Endodermal cell (in vitro differentiated cells): ENCODE results near the gene ORC1. TPM values are rescaled to one million over a fixed set of nuclear protein-coding genes. Genes with fewer than 3 reads are reported as not detected.

ENCODE experiments used
- DNase-seq: peaks from one replicate; pipeline ENCODE4 v3.0.0-alpha.2; 2017
- H3K27ac ChIP-seq: 2 replicates; pipeline ENCODE4 v1.5.1; 2013; ENCODE audit warnings: mild to moderate bottlenecking, low read depth, low read length, moderate library complexity
- H3K27me3 ChIP-seq: 2 replicates; pipeline ENCODE4 v1.6.1; 2013; ENCODE audit warnings: mild to moderate bottlenecking, low read length, moderate library complexity; ENCODE audit not compliant: insufficient read depth, control insufficient read depth, poor library complexity, severe bottlenecking
- H3K36me3 ChIP-seq: 2 replicates; pipeline ENCODE4 v1.7.0; 2013; ENCODE audit warnings: mild to moderate bottlenecking, low read length, moderate library complexity; ENCODE audit not compliant: control insufficient read depth, insufficient read depth
- H3K4me1 ChIP-seq: one replicate; pipeline ENCODE4 v1.7.0; 2013; ENCODE audit warnings: low read length; ENCODE audit not compliant: control insufficient read depth, insufficient read depth
- H3K4me3 ChIP-seq: 2 replicates; pipeline ENCODE4 v1.5.1; 2013; ENCODE audit warnings: mild to moderate bottlenecking, low read length, moderate library complexity
- H3K9ac ChIP-seq: 2 replicates; pipeline ENCODE4 v1.6.1; 2013; ENCODE audit warnings: mild to moderate bottlenecking, low read length, moderate library complexity; ENCODE audit not compliant: poor library complexity, severe bottlenecking; ENCODE audit errors: extremely low read depth
- H3K9me3 ChIP-seq: 2 replicates; pipeline ENCODE4 v1.6.1; 2013; ENCODE audit warnings: mild to moderate bottlenecking, low read length, moderate library complexity; ENCODE audit not compliant: control insufficient read depth
- H3K27ac Mint-ChIP-seq: 2 replicates; pipeline ENCODE4 v1.8.0; 2020; ENCODE audit warnings: mixed read lengths
- H3K27me3 Mint-ChIP-seq: 2 replicates; pipeline ENCODE4 v1.8.0; 2021; ENCODE audit warnings: mild to moderate bottlenecking, mixed read lengths; ENCODE audit not compliant: insufficient read depth
- H3K36me3 Mint-ChIP-seq: 2 replicates; pipeline ENCODE4 v1.8.0; 2020; ENCODE audit warnings: low read depth, mixed read lengths
- H3K4me1 Mint-ChIP-seq: 2 replicates; pipeline ENCODE4 v1.8.0; 2020; ENCODE audit warnings: mixed read lengths
- H3K4me3 Mint-ChIP-seq: 2 replicates; pipeline ENCODE4 v1.8.0; 2020; ENCODE audit warnings: mild to moderate bottlenecking, moderate library complexity, mixed read lengths
- H3K9me3 Mint-ChIP-seq: 2 replicates; pipeline ENCODE4 v1.8.0; 2020; ENCODE audit warnings: mild to moderate bottlenecking, mixed read lengths
- CTCF ChIP-seq: fragments of 200-600 bp; sonication (generic); conservative IDR thresholded peaks from 2 replicates; pipeline ENCODE4 v1.5.0; 2021; ENCODE audit warnings: antibody characterized with exemption, mild to moderate bottlenecking
- WGBS, 2 experiments: methylation state at CpG; one replicate each; pipeline versions ENCODE4 v1.1.5 to v1.1.7; 2013; ENCODE audit warnings: missing lambda C conversion rate in 2 of 2, mixed read lengths in 1 of 2; ENCODE audit not compliant: insufficient coverage in 1 of 2, insufficient read length in 1 of 2; 5-methylcytosine and 5-hydroxymethylcytosine counted together
- total RNA-seq, 2 donors: library from RNA; stranded (reverse); fragmentation: NEBNext Ultra II Directional in 1 of 2; extraction: Animal tissue kit (Norgen Biotek cat#: 25700) in 1 of 2; gene quantifications; 2 replicates in 1 of 2; 3 replicates in 1 of 2; pipeline ENCODE4 v1.2.1, GENCODE V29; 2021

ORC1 gene
- total RNA-seq, 2 donors from 2014 or later = 23.0 to 25.5 TPM

DNA sequence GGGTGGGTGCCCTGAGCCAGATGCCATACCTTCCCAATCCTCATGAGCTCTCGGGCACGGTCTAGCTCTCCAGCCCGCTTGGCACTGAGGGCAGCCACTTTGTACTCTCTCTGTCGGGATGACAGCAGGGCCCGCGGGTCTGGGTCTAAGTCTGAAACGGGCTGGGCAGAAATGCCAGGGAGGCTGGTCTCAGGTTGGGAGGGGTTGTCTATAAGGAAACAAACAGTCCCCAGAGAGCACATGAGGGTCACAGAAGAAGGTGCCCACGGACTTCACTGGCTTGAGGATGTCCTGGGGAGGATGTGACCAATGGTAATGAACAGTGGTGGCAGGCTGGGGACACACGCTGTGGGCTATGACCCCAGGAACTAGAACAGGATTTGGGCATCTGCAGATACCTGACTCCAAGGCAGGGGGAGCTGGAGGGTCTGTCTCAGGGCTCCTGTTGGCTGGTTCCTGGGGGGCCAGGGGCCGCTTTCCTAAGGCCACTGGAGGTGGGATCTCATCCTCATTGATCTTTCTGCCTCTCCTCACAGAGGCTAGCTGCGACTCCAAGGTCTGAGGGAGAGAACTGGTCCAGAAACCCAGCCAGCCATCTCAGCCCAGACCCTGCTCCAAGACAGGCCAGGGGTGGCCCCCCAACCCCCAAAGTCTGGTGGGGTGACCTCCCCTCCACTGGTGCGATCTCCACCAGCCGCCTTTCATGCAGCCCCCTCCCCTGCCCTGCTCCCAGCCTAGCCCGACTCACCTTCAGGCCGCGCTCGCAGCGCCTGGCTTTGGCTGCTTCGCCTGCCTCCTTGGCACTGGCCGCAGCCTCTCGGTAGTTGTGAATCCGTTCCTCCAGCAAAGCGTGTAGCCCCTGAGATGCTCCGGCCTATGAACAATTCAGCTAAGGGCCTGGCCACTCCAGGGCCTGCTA lies 44.3 kb downstream of the ORC1 start:
- Histone ChIP-seq H3K9me3 (no peaks in the 10 kb centered on the region), H3K27me3 (no peaks in the 10 kb centered on the region), H3K36me3 (peaks cover 96% of the 10 kb centered on the region), H3K27ac (no peak overlapping the region), H3K4me1 (no peaks in the 10 kb centered on the region), H3K4me3 (no peak overlapping the region), H3K9ac (no peak overlapping the region)
- H3K36me3 Mint-ChIP-seq = peaks cover 76% of the 10 kb centered on the region
- no peak for DNase-seq
- peak; percentile 55 for TF ChIP-seq CTCF
- H3K27me3 Mint-ChIP-seq = no peaks in the 10 kb centered on the region
- no peak overlapping the region for H3K27ac Mint-ChIP-seq
- H3K4me3 Mint-ChIP-seq = no peak overlapping the region
- WGBS, 2 experiments = 94 to 96% methylated on average over 15 to 24 of the region's 24 CpGs
- peaks cover 3% of the 10 kb centered on the region for H3K4me1 Mint-ChIP-seq
- H3K9me3 Mint-ChIP-seq = no peaks in the 10 kb centered on the region

DNA sequence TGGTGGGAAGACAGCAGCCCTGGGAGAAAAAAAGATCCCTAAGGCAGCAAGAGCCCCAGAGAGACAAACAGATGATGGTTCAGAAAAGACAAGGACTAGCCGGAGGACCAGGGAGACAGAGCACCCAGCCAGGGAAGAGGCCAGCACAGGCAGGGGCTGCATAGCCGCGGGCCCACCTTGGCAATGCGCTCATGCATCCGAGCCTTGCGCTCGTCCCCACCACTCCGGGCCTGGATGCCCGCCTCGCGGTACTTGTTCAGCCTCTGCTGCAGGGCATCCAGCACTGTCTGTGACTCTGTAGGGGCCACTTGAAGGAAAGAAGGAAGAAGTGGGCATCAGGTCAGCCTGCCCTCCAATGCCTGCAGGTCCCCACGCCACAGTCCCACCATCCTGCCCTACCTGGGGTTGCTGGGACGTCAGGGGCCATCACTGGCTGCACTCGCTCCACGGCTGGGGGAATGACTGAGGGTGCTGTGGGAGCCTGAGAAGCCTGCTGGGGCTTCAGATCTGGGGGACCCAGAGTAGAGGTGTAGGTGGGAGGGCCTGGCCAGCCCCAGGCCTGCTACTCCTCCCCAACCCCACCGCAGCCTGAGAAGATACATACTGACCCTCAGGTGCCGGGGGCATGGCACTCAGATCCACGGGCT lies 45.2 kb downstream of the ORC1 start:
- no peaks in the 10 kb centered on the region for H3K27me3 ChIP-seq
- no peak overlapping the region for H3K27ac Mint-ChIP-seq
- no peak for TF ChIP-seq CTCF
- H3K9me3 ChIP-seq = no peaks in the 10 kb centered on the region
- DNase-seq = no peak
- no peak overlapping the region for H3K27ac ChIP-seq
- 93 to 98% methylated on average over 9 to 18 of the region's 18 CpGs for WGBS, 2 experiments
- no peak overlapping the region for H3K4me3 ChIP-seq
- H3K9ac ChIP-seq = no peak overlapping the region
- H3K36me3 ChIP-seq = peaks cover 99% of the 10 kb centered on the region
- no peaks in the 10 kb centered on the region for H3K27me3 Mint-ChIP-seq
- no peaks in the 10 kb centered on the region for H3K9me3 Mint-ChIP-seq
- H3K4me3 Mint-ChIP-seq = no peak overlapping the region
- H3K4me1 Mint-ChIP-seq = no peaks in the 10 kb centered on the region
- H3K36me3 Mint-ChIP-seq = peaks cover 81% of the 10 kb centered on the region
- no peaks in the 10 kb centered on the region for H3K4me1 ChIP-seq

DNA sequence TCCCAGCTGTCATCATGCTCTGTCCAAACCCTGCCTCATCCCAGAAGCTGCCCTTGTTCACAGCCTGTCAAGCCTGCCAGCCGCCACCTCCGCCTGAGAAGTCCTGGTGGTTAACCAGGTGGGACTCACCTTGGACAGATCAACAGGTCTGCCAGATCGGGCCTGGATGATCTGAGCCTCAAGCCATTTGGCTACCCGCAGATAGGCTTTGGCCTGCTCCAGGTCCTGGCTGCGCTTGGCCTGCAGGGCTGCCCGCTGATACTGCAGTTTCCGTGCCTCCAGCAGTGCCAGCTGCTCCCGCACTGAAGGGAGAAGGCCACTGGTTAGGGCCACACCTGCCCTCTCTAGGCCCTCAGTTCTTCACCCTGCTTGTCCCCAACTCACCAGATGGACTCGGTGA lies 46.8 kb downstream of the ORC1 start:
- peaks cover 100% of the 10 kb centered on the region for H3K36me3 ChIP-seq
- no peak overlapping the region for H3K27ac Mint-ChIP-seq
- H3K9ac ChIP-seq = no peak overlapping the region
- H3K4me3 ChIP-seq = no peak overlapping the region
- H3K9me3 Mint-ChIP-seq = no peaks in the 10 kb centered on the region
- TF ChIP-seq CTCF = no peak
- WGBS, 2 experiments = 94 to 96% methylated on average over 7 to 9 of the region's 9 CpGs
- no peak for DNase-seq
- no peaks in the 10 kb centered on the region for H3K27me3 ChIP-seq
- H3K4me1 ChIP-seq = no peaks in the 10 kb centered on the region
- peaks cover 87% of the 10 kb centered on the region for H3K36me3 Mint-ChIP-seq
- no peaks in the 10 kb centered on the region for H3K27me3 Mint-ChIP-seq
- H3K4me1 Mint-ChIP-seq = no peaks in the 10 kb centered on the region
- H3K9me3 ChIP-seq = no peaks in the 10 kb centered on the region
- H3K27ac ChIP-seq = no peak overlapping the region
- no peak overlapping the region for H3K4me3 Mint-ChIP-seq
